PC-3 (cell line): ENCODE data around the gene PCCA. TPM values are rescaled to one million over a fixed set of nuclear protein-coding genes. Genes with fewer than 3 reads are reported as not detected.

ENCODE experiments used
- ATAC-seq: fragments of 200-7000 bp; cut with Tn5 transposase; 2 replicates; pipeline ENCODE4 v1.9.1; 2020; ENCODE audit warnings: mild to moderate bottlenecking, moderate library complexity
- BruUV-seq: library from RNA; stranded (reverse); fragments of 400-500 nt; replicated peaks from 2 replicates; lab custom pipeline; 2021; lab: Mats Ljungman, UMichigan
- CTCF ChIA-PET: fragments of 300-600 bp; sonication (Branson Sonifier 250); formaldehyde crosslinking; loops from one replicate; lab custom pipeline; 2022; ENCODE audit warnings: antibody characterized with exemption; lab: Charles Lee
- POLR2A ChIA-PET: fragments of 300-600 bp; sonication (Branson Sonifier 250); formaldehyde crosslinking; loops from one replicate; lab custom pipeline; 2022; ENCODE audit warnings: antibody characterized with exemption; ENCODE audit not compliant: unreplicated experiment; lab: Charles Lee
- DNase-seq: peaks from one replicate; pipeline ENCODE4 v3.0.0-alpha.2; 2015
- H2AFZ ChIP-seq: fragments of 300-600 bp; sonication (generic); 2 replicates; pipeline ENCODE4 v1.6.0; 2016; ENCODE audit warnings: antibody characterized with exemption, low read length
- H3F3A ChIP-seq: fragments of 300-600 bp; sonication (generic); one replicate; pipeline ENCODE4 v1.6.0; 2017; ENCODE audit warnings: antibody characterized with exemption, low read length, control low read depth, mild to moderate bottlenecking; ENCODE audit not compliant: unreplicated experiment
- H3K27ac ChIP-seq: fragments of 300-600 bp; sonication (generic); 2 replicates; pipeline ENCODE4 v1.5.1; 2016; ENCODE audit warnings: mild to moderate bottlenecking, low read length
- H3K27me3 ChIP-seq: fragments of 300-600 bp; sonication (generic); 2 replicates; pipeline ENCODE4 v1.6.1; 2016; ENCODE audit warnings: low read length, mixed read lengths
- H3K36me3 ChIP-seq: fragments of 300-600 bp; sonication (generic); 2 replicates; pipeline ENCODE4 v1.6.1; 2016; ENCODE audit warnings: low read depth, mixed run types, low read length, mixed read lengths
- H3K4me1 ChIP-seq: fragments of 300-600 bp; sonication (generic); 2 replicates; pipeline ENCODE4 v1.5.1; 2016; ENCODE audit warnings: low read length; ENCODE audit not compliant: insufficient read depth
- H3K4me2 ChIP-seq: fragments of 300-600 bp; sonication (generic); 2 replicates; pipeline ENCODE4 v1.6.0; 2016; ENCODE audit warnings: low read length
- H3K4me3 ChIP-seq: fragments of 300-600 bp; sonication (generic); 2 replicates; pipeline ENCODE4 v1.5.1; 2016; ENCODE audit warnings: mild to moderate bottlenecking, low read length, mixed read lengths
- H3K79me2 ChIP-seq: fragments of 300-600 bp; sonication (generic); 2 replicates; pipeline ENCODE4 v1.6.1; 2017; ENCODE audit warnings: low read length, mixed read lengths
- H3K9ac ChIP-seq: fragments of 300-600 bp; sonication (generic); 2 replicates; pipeline ENCODE4 v1.6.0; 2016; ENCODE audit warnings: mild to moderate bottlenecking, low read length
- H3K9me2 ChIP-seq: fragments of 300-600 bp; sonication (generic); replicated peaks from 2 replicates; pipeline ENCODE4 v1.6.1; 2016; ENCODE audit warnings: mixed run types, low read length, mixed read lengths
- H3K9me3 ChIP-seq: fragments of 300-600 bp; sonication (generic); 2 replicates; pipeline ENCODE4 v1.6.1; 2016; ENCODE audit warnings: low read length, mixed read lengths
- H4K20me1 ChIP-seq: fragments of 300-600 bp; sonication (generic); 2 replicates; pipeline ENCODE4 v1.6.1; 2016; ENCODE audit warnings: low read length, mixed read lengths
- EZH2 ChIP-seq: fragments of 300-600 bp; sonication (generic); IDR thresholded peaks from one replicate; pipeline ENCODE4 v1.6.1; 2017; ENCODE audit warnings: antibody characterized with exemption, mild to moderate bottlenecking, low read length; ENCODE audit not compliant: unreplicated experiment
- EZH2phosphoT487 ChIP-seq: fragments of 300-600 bp; sonication (generic); IDR thresholded peaks from 2 replicates; pipeline ENCODE4 v1.6.1; 2018; ENCODE audit warnings: mild to moderate bottlenecking, antibody characterized with exemption, low read length, borderline replicate concordance
- intact Hi-C: fragments of 100-400 bp; cut with micrococcal nuclease; formaldehyde crosslinking; loops from 2 replicates; pipeline ENCODE4 v1.9.0; 2023
- total RNA-seq: library from RNA; depleted of rRNA; stranded (reverse); fragments of >200 nt; gene quantifications from 2 replicates; pipeline ENCODE4 v1.2.3, GENCODE V29; 2014
- TF ChIP-seq, protein P1 (sequence below): fragments of 300-600 bp; sonication (generic); conservative IDR thresholded peaks from 2 replicates; pipeline ENCODE4 v1.5.1; 2017; ENCODE audit warnings: antibody characterized with exemption, low read depth, mild to moderate bottlenecking, low read length

Gene PCCA
- total RNA-seq, 1 experiment from 2014 or later = 10.5 TPM

DNA sequence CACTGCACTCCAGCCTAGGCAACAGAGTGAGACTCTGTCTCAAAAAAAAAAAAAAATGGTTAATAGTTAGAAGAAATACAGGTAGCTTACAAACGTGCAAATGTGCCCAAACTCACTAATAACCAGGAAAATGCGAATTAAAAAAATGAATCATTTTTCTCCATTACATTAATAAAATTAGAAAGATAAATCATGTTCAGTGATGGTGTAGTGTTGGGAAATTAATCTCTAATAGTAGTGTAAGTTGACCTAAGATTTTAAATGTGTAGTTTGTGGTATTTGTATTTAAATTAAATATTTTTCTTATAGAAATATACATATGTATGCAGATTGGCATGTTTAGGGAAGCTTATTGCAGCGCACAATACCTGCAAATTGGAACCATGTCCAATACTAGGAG is 57.6 kb downstream of the PCCA start:
- ATAC-seq = no peak
- Histone ChIP-seq H4K20me1 (no peaks in the 10 kb centered on the region), H3K9me2 (no peaks in the 10 kb centered on the region), H3K27me3 (no peaks in the 10 kb centered on the region), H2AFZ (no peak overlapping the region), H3K36me3 (no peaks in the 10 kb centered on the region), H3K79me2 (no peaks in the 10 kb centered on the region), H3K9ac (no peak overlapping the region), H3K4me1 (no peaks in the 10 kb centered on the region), H3K27ac (no peak overlapping the region), H3K4me2 (no peak overlapping the region), H3K9me3 (no peaks in the 10 kb centered on the region), H3F3A (no peaks in the 10 kb centered on the region), H3K4me3 (no peak overlapping the region)
- ChIA-PET POLR2A (no interaction called here), CTCF (no interaction called here)
- DNase-seq = no peak
- BruUV-seq = no TSS peak
- TF ChIP-seq EZH2 (no peak), EZH2phosphoT487 (no peak)
- TF ChIP-seq, protein P1, sequence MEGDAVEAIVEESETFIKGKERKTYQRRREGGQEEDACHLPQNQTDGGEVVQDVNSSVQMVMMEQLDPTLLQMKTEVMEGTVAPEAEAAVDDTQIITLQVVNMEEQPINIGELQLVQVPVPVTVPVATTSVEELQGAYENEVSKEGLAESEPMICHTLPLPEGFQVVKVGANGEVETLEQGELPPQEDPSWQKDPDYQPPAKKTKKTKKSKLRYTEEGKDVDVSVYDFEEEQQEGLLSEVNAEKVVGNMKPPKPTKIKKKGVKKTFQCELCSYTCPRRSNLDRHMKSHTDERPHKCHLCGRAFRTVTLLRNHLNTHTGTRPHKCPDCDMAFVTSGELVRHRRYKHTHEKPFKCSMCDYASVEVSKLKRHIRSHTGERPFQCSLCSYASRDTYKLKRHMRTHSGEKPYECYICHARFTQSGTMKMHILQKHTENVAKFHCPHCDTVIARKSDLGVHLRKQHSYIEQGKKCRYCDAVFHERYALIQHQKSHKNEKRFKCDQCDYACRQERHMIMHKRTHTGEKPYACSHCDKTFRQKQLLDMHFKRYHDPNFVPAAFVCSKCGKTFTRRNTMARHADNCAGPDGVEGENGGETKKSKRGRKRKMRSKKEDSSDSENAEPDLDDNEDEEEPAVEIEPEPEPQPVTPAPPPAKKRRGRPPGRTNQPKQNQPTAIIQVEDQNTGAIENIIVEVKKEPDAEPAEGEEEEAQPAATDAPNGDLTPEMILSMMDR = no peak
- intact Hi-C loops = no loop called here

GRCh38 chr13:100147825-100148224 is 58.9 kb downstream of the PCCA start:
- no peaks in the 10 kb centered on the region for H3K79me2 ChIP-seq
- no peaks in the 10 kb centered on the region for H3K27me3 ChIP-seq
- no peak overlapping the region for H3K4me3 ChIP-seq
- no peak overlapping the region for H3K9ac ChIP-seq
- no peaks in the 10 kb centered on the region for H3K9me3 ChIP-seq
- DNase-seq (no peak), ATAC-seq (no peak)
- no peaks in the 10 kb centered on the region for H3K9me2 ChIP-seq
- no peak overlapping the region for H3K4me2 ChIP-seq
- no peaks in the 10 kb centered on the region for H3K4me1 ChIP-seq
- no peaks in the 10 kb centered on the region for H3K36me3 ChIP-seq
- ChIA-PET POLR2A (no interaction called here), CTCF (no interaction called here)
- intact Hi-C loops = no loop called here
- H3F3A ChIP-seq = no peaks in the 10 kb centered on the region
- TF ChIP-seq EZH2 (no peak), EZH2phosphoT487 (no peak)
- TF ChIP-seq, protein P1 = no peak
- no TSS peak for BruUV-seq
- no peak overlapping the region for H3K27ac ChIP-seq
- H4K20me1 ChIP-seq = no peaks in the 10 kb centered on the region
- H2AFZ ChIP-seq = no peak overlapping the region

DNA sequence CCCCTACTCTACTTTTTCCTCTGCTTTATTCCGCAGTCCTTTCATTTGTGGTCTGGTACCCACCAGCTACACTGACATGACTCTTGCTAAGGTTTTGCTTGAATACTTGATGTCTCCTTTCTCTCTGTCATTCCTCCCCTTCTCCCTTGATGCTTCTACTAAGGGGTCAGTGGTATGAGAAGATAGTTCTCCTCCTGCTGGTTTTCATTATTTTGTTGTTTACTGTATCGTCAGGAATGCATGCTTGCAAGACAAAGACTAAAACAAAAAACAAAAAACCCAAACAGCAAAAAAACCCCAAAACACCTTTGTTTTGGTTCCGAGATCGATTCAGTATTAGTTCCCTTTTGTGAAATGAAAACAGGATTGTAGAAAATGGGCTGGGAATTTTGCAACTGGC is 59.5 kb downstream of the PCCA start:
- ATAC-seq = no peak
- Histone ChIP-seq H3K27ac (no peak overlapping the region), H3K36me3 (no peaks in the 10 kb centered on the region), H3F3A (no peaks in the 10 kb centered on the region), H3K4me1 (no peaks in the 10 kb centered on the region), H3K79me2 (no peaks in the 10 kb centered on the region), H3K9me2 (no peaks in the 10 kb centered on the region), H2AFZ (no peak overlapping the region), H3K4me2 (no peak overlapping the region), H3K27me3 (no peaks in the 10 kb centered on the region), H4K20me1 (no peaks in the 10 kb centered on the region), H3K9ac (no peak overlapping the region), H3K4me3 (no peak overlapping the region), H3K9me3 (no peaks in the 10 kb centered on the region)
- TF ChIP-seq EZH2phosphoT487 = no peak
- TF ChIP-seq EZH2 = no peak
- TF ChIP-seq, protein P1 = no peak
- DNase-seq = no peak
- CTCF ChIA-PET = no interaction called here
- POLR2A ChIA-PET = no interaction called here
- BruUV-seq = no TSS peak
- intact Hi-C loops = no loop called here
